HepG2 (cell line): ENCODE measurements around the gene KCNJ6. TPM values are rescaled to one million over a fixed set of nuclear protein-coding genes. Genes with fewer than 3 reads are reported as not detected.

Experiments used
- ATAC-seq: fragments of 200-7000 bp; cut with Tn5 transposase; 3 replicates; pipeline ENCODE4 v1.9.1; 2020; ENCODE audit warnings: mild to moderate bottlenecking, moderate library complexity
- BruUV-seq: library from RNA; stranded (reverse); fragments of 400-500 nt; replicated peaks from 2 replicates; lab custom pipeline; 2021; lab: Mats Ljungman, UMichigan
- CTCF ChIA-PET: fragments of 300-600 bp; formaldehyde crosslinking; extraction: SDS; loops from one replicate; lab custom pipeline; 2021; ENCODE audit warnings: low total read pairs, inconsistent platforms, low intra/inter-chr PET ratio; lab: Yijun Ruan, JAX
- POLR2A ChIA-PET: fragments of 350-600 bp; sonication (Branson Sonifier 250); formaldehyde crosslinking; loops from one replicate; lab custom pipeline; 2020; ENCODE audit warnings: antibody characterized with exemption, inconsistent platforms; lab: Yijun Ruan, JAX
- DNase-seq: peaks from one replicate; pipeline ENCODE4 v3.0.0-alpha.2; 2015; ENCODE audit warnings: low spot score
- FAIRE-seq: peaks from 3 replicates; lab custom pipeline; 2011; peaks lifted over from hg19 to GRCh38; lab: Jason Lieb, UNC
- H2AFZ ChIP-seq: one replicate; pipeline ENCODE4 v1.6.1; 2011; ENCODE audit warnings: low read length, inconsistent platforms
- H3K27ac ChIP-seq: fragments of 300-600 bp; 3 replicates; pipeline ENCODE4 v1.8.0; 2011; ENCODE audit warnings: mixed run types, mild to moderate bottlenecking, mixed read lengths, low read length, inconsistent platforms; ENCODE audit not compliant: insufficient read depth; ENCODE audit errors: extremely low read length
- H3K27me3 ChIP-seq, 2 experiments: fragments of 200-600 bp in 1 of 2; 2 replicates in 1 of 2; 3 replicates in 1 of 2; pipeline versions ENCODE4 v1.6.0 to v1.8.0; 2011; ENCODE audit warnings: low read length in 2 of 2, mild to moderate bottlenecking in 2 of 2, moderate library complexity in 2 of 2, inconsistent platforms in 1 of 2; ENCODE audit not compliant: insufficient read depth in 2 of 2, control insufficient read depth in 1 of 2
- H3K36me3 ChIP-seq, 2 experiments: fragments of 200-600 bp in 1 of 2; replicated peaks in 1 of 2; 2 replicates in 1 of 2; 3 replicates in 1 of 2; pipeline versions ENCODE4 v1.5.1 to v1.8.0; 2011; ENCODE audit warnings: low read length in 2 of 2, inconsistent platforms in 1 of 2; ENCODE audit not compliant: insufficient read depth in 2 of 2, control insufficient read depth in 1 of 2
- H3K4me1 ChIP-seq: 2 replicates; pipeline ENCODE4 v1.5.1; 2012; ENCODE audit warnings: low read length, inconsistent platforms; ENCODE audit not compliant: insufficient read depth
- H3K4me2 ChIP-seq: 2 replicates; pipeline ENCODE4 v1.6.0; 2011; ENCODE audit warnings: low read depth, low read length, inconsistent platforms
- H3K4me3 ChIP-seq, 3 experiments: fragments of 200-600 bp in 1 of 3; sonication (generic), shearing (Covaris generic) in 1 of 3; replicated peaks in 1 of 3; 2 replicates each; pipeline ENCODE4 v1.5.1; 2011 to 2016; ENCODE audit warnings: low read length in 3 of 3, inconsistent platforms in 2 of 3, low read depth in 2 of 3, mild to moderate bottlenecking in 2 of 3, control low read depth in 1 of 3, mixed read lengths in 1 of 3; ENCODE audit not compliant: insufficient read depth in 1 of 3
- H3K79me2 ChIP-seq: one replicate; pipeline ENCODE4 v1.6.1; 2011; ENCODE audit warnings: low read length, inconsistent platforms; ENCODE audit not compliant: insufficient read depth
- H3K9ac ChIP-seq: 2 replicates; pipeline ENCODE4 v1.6.0; 2011; ENCODE audit warnings: mild to moderate bottlenecking, low read depth, low read length, inconsistent platforms; ENCODE audit not compliant: insufficient read depth
- H3K9me3 ChIP-seq: 2 replicates; pipeline ENCODE4 v1.5.1; 2012; ENCODE audit warnings: mild to moderate bottlenecking, low read length
- H4K20me1 ChIP-seq: 2 replicates; pipeline ENCODE4 v1.6.0; 2011; ENCODE audit warnings: inconsistent platforms, mild to moderate bottlenecking, low read length, moderate library complexity; ENCODE audit not compliant: insufficient read depth
- AKAP8 ChIP-seq: sonication (generic); formaldehyde crosslinking; IDR thresholded peaks from 2 replicates; pipeline ENCODE4 v1.5.1; 2020; ENCODE audit warnings: mild to moderate bottlenecking, missing genetic modification reagents
- ATF1 ChIP-seq: IDR thresholded peaks from 2 replicates; pipeline ENCODE4 v1.6.1; 2016; ENCODE audit warnings: mild to moderate bottlenecking, control low read depth
- JARID2 ChIP-seq: sonication (generic); formaldehyde crosslinking; IDR thresholded peaks from 2 replicates; pipeline ENCODE4 v1.8.1; 2023; ENCODE audit warnings: missing genetic modification reagents, inconsistent platforms; ENCODE audit not compliant: insufficient replicate concordance
- JDP2 ChIP-seq: sonication (generic); formaldehyde crosslinking; IDR thresholded peaks from 2 replicates; pipeline ENCODE4 v1.8.1; 2022; ENCODE audit warnings: missing genetic modification reagents, borderline replicate concordance
- KAT7 ChIP-seq: IDR thresholded peaks from 2 replicates; pipeline ENCODE4 v1.6.1; 2018; ENCODE audit warnings: borderline replicate concordance, missing compliant biosample characterization
- KLF16 ChIP-seq, 2 experiments: sonication (generic) in 1 of 2; formaldehyde crosslinking in 1 of 2; IDR thresholded peaks; 2 replicates each; pipeline versions ENCODE4 v1.6.1 to v1.8.0; 2016 to 2023; ENCODE audit warnings: missing genetic modification reagents in 2 of 2, missing compliant biosample characterization in 1 of 2
- MIER3 ChIP-seq: IDR thresholded peaks from 2 replicates; pipeline ENCODE4 v1.6.1; 2016; ENCODE audit warnings: missing compliant biosample characterization, borderline replicate concordance
- RAD21 ChIP-seq: fragments of 450-650 bp; formaldehyde crosslinking; IDR thresholded peaks from 2 replicates; pipeline ENCODE4 v1.5.0; 2020; ENCODE audit warnings: mild to moderate bottlenecking
- RBFOX2 ChIP-seq: fragments of 200-400 bp; formaldehyde crosslinking; IDR thresholded peaks from 2 replicates; pipeline ENCODE4 v1.6.1; 2017; ENCODE audit warnings: low read depth, mild to moderate bottlenecking, low read length
- ZNF790 ChIP-seq: sonication (generic); formaldehyde crosslinking; IDR thresholded peaks from 2 replicates; pipeline ENCODE4 v1.8.0; 2022; ENCODE audit warnings: missing genetic modification reagents, mild to moderate bottlenecking, borderline replicate concordance
- WGBS: methylation state at CpG from one replicate; pipeline ENCODE4 v1.1.6; 2017; ENCODE audit warnings: low lambda C conversion rate; 5-methylcytosine and 5-hydroxymethylcytosine counted together
- in situ Hi-C: cut with HindIII; loops from 2 replicates; pipeline ENCODE4 v1.10.0; 2017; ENCODE audit warnings: low pct_unique_long_range_greater_than_20kb; ENCODE audit not compliant: extremely low pct_ligation_motif_present
- intact Hi-C: fragments of 100-400 bp; cut with micrococcal nuclease; formaldehyde crosslinking; loops from one replicate; pipeline ENCODE4 v1.10.0; 2022; ENCODE audit not compliant: unreplicated experiment
- polyA plus RNA-seq, 8 experiments: library from polyadenylated mRNA; depleted of rRNA in 3 of 8; stranded (reverse) in 7 of 8; unstranded in 1 of 8; fragments of >200 nt; fragmentation: Illumina TruSeq in 4 of 8; extraction: Trizol in 4 of 8; gene quantifications; 2 replicates each; pipeline versions ENCODE4 v1.2.1 to v1.2.3, GENCODE V29; 2011 to 2016; ENCODE audit warnings: low read depth in 4 of 8, missing spikeins in 1 of 8, mixed read lengths in 1 of 8; ENCODE audit not compliant: insufficient read depth in 1 of 8
- total RNA-seq, 5 experiments: library from RNA; depleted of rRNA; stranded (reverse); fragments of >200 nt; fragmentation: Illumina TruSeq; extraction: Trizol; gene quantifications; 2 replicates each; pipeline ENCODE4 v1.2.3, GENCODE V29; 2016; ENCODE audit warnings: low read depth in 1 of 5
- TF ChIP-seq, protein P1 (sequence below): sonication (generic); formaldehyde crosslinking; IDR thresholded peaks from 2 replicates; pipeline ENCODE4 v1.4.0; 2020; ENCODE audit warnings: missing genetic modification reagents
- TF ChIP-seq, protein P2 (sequence below): sonication (generic); formaldehyde crosslinking; IDR thresholded peaks from 2 replicates; pipeline ENCODE4 v1.4.0; 2020; ENCODE audit warnings: missing genetic modification reagents
- TF ChIP-seq, protein P3 (sequence below): sonication (generic); formaldehyde crosslinking; IDR thresholded peaks from 2 replicates; pipeline ENCODE4 v1.4.0; 2020; ENCODE audit warnings: mild to moderate bottlenecking, missing genetic modification reagents

The KCNJ6 gene
- total and polyA plus RNA-seq, 2 of the 13 experiments (the other 11 are each of a cell fraction or from before 2014, with no cell fraction given) = not detected

- Histone ChIP-seq H3K9ac (no peak overlapping the region), H4K20me1 (no peaks in the 10 kb centered on the region), H3K4me1 (no peaks in the 10 kb centered on the region), H3K4me2 (no peak overlapping the region), H3K79me2 (no peaks in the 10 kb centered on the region), H3K27ac (no peak overlapping the region), H3K4me3 (no peak overlapping the region), H3K27me3 (no peaks in the 10 kb centered on the region; a peak in 1 of 5 replicates), H3K36me3 (no peaks in the 10 kb centered on the region), H3K9me3 (no peaks in the 10 kb centered on the region), H2AFZ (no peak overlapping the region)
- no TSS peak for BruUV-seq
- FAIRE-seq (no peak), ATAC-seq (no peak), DNase-seq (no peak)
- ChIA-PET POLR2A (no interaction called here), CTCF (no interaction called here)
- intact Hi-C loops = no loop called here
- in situ Hi-C loops = no loop called here
- WGBS = 0% methylated on average over 3 of the region's 3 CpGs
- TF ChIP-seq, protein P1, sequence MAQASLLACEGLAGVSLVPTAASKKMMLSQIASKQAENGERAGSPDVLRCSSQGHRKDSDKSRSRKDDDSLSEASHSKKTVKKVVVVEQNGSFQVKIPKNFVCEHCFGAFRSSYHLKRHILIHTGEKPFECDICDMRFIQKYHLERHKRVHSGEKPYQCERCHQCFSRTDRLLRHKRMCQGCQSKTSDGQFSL (CRISPR knock-in tag) = no peak
- TF ChIP-seq RAD21 (CRISPR knock-in tag) (no peak), JARID2 (CRISPR knock-in tag) (no peak), AKAP8 (CRISPR knock-in tag) (no peak), MIER3 (no peak), KAT7 (CRISPR knock-in tag) (no peak), JDP2 (CRISPR knock-in tag) (no peak), KLF16 (CRISPR knock-in tag; IDR thresholded peaks at IDR 0.05) (no peak), ATF1 (no peak), ZNF790 (CRISPR knock-in tag) (no peak), RBFOX2 (no peak)
- TF ChIP-seq, protein P2, sequence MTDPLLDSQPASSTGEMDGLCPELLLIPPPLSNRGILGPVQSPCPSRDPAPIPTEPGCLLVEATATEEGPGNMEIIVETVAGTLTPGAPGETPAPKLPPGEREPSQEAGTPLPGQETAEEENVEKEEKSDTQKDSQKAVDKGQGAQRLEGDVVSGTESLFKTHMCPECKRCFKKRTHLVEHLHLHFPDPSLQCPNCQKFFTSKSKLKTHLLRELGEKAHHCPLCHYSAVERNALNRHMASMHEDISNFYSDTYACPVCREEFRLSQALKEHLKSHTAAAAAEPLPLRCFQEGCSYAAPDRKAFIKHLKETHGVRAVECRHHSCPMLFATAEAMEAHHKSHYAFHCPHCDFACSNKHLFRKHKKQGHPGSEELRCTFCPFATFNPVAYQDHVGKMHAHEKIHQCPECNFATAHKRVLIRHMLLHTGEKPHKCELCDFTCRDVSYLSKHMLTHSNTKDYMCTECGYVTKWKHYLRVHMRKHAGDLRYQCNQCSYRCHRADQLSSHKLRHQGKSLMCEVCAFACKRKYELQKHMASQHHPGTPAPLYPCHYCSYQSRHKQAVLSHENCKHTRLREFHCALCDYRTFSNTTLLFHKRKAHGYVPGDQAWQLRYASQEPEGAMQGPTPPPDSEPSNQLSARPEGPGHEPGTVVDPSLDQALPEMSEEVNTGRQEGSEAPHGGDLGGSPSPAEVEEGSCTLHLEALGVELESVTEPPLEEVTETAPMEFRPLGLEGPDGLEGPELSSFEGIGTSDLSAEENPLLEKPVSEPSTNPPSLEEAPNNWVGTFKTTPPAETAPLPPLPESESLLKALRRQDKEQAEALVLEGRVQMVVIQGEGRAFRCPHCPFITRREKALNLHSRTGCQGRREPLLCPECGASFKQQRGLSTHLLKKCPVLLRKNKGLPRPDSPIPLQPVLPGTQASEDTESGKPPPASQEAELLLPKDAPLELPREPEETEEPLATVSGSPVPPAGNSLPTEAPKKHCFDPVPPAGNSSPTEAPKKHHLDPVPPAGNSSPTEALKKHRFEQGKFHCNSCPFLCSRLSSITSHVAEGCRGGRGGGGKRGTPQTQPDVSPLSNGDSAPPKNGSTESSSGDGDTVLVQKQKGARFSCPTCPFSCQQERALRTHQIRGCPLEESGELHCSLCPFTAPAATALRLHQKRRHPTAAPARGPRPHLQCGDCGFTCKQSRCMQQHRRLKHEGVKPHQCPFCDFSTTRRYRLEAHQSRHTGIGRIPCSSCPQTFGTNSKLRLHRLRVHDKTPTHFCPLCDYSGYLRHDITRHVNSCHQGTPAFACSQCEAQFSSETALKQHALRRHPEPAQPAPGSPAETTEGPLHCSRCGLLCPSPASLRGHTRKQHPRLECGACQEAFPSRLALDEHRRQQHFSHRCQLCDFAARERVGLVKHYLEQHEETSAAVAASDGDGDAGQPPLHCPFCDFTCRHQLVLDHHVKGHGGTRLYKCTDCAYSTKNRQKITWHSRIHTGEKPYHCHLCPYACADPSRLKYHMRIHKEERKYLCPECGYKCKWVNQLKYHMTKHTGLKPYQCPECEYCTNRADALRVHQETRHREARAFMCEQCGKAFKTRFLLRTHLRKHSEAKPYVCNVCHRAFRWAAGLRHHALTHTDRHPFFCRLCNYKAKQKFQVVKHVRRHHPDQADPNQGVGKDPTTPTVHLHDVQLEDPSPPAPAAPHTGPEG = no peak
- TF ChIP-seq, protein P3, sequence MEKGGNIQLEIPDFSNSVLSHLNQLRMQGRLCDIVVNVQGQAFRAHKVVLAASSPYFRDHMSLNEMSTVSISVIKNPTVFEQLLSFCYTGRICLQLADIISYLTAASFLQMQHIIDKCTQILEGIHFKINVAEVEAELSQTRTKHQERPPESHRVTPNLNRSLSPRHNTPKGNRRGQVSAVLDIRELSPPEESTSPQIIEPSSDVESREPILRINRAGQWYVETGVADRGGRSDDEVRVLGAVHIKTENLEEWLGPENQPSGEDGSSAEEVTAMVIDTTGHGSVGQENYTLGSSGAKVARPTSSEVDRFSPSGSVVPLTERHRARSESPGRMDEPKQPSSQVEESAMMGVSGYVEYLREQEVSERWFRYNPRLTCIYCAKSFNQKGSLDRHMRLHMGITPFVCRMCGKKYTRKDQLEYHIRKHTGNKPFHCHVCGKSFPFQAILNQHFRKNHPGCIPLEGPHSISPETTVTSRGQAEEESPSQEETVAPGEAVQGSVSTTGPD (CRISPR knock-in tag) = no peak
Measured at GRCh38 chr21:37874481-37874880, 41.8 kb downstream of the KCNJ6 start.
